Measurements from ENCODE around the gene CALR3.
"Not testable (repeated sequence)": the region's sequence is repeated elsewhere in the genome, so short reads cannot be mapped to it uniquely, and the experiment has no call there.

CALR3 gene

GRCh38 chr19:16522559-16523377 lies 26.8 kb upstream of the CALR3 start:
- no peak for DNase-seq

GRCh38 chr19:16521715-16522289 lies 25.8 kb upstream of the CALR3 start:
- no peak for DNase-seq

DNA sequence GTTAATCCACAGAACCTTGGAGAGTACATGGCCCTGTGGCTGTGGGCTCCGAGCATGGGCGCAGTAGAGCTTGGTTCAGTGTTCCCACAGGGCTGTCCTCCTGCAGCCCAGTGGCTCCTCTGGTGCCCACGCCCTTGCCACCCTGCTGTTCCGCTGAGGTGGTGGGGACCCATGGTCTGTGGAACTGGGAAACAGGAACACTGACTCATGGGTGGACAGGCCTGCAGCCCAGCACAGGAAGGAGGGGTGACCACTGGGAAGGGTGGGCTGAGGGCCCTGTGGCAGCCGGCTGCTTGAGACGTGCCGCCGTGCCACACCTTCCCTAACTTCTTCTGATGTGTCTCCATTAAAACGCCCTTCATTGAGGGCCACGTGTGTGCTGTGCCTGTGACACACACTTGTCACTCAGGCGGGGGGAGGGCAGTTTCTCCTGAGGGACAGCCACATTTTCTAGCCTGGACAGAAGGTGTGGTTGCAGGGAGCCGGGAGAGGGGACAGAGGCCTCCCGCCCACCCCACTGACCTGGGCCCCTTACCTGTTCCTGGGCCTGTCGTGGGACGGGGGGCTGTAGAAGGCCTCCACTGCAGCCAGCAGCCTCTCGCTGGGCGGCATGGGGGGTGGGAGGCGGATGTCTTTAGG lies 25.1 kb upstream of the CALR3 start:
- DNase-seq = no peak

- no peak for DNase-seq
These were observed 24.4 kb upstream of the CALR3 start for GRCh38 chr19:16520074-16520973.

DNA sequence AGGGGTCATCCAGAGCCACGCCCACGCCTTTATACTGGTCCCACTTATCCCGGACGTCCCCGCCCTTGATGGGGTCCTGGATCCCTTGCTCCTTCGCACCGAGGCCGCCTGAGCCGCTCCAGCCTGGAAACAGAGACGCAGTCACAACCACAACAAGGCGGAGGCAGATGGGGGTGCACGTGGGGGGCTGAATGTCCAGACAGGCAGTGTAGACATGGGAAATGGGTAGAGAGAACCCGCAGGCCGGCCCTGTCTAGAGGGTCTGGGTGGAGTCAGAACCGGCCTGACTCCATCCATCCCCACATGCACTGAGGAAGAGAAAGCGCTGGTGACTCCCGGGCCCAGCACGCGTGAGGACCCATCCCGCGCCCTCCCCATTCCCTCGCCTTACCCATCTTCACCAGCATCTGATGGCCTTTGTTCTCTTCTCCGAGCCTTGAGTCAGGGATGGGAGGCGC lies 23.3 kb upstream of the CALR3 start:
- DNase-seq = no peak

DNA sequence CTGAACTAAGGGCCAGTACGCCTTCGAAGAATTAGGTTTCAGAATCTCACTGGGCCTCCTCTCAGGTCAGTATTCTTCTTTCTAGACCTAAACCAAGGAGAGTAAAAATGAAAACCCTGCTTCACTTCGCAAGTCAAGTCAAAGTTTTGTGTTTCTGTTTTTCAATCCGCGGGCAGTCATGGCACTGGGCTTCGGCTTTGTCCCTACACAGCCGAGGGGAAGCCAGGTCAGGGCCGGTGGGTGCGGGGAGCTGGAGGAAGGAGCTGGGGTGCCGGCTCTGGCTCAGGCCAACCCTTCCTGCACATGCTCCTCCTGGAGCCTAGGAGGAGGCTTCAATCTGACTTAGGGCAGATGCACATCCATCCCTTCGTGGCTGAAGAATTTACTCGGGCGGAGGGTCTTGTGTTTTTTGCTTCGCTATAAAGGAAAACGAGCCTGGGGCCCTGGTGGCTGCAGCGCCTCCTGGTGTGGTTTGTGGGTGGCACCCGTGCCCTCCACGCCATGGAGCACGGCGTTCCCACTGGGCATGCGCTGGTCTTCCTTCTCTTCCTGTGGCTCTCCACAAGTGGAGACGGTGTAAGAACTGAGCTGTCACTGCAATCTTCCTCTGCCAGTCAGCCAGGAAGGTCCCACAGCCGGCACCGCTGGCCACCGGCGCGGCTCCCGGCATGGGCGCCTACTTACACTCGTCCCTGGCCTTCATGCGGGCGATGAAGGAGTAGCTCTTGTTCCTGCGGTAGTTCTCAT lies 22.7 kb upstream of the CALR3 start:
- no peak for DNase-seq

- no peak for DNase-seq
These were observed 22.1 kb upstream of the CALR3 start for GRCh38 chr19:16518061-16518460.

DNA sequence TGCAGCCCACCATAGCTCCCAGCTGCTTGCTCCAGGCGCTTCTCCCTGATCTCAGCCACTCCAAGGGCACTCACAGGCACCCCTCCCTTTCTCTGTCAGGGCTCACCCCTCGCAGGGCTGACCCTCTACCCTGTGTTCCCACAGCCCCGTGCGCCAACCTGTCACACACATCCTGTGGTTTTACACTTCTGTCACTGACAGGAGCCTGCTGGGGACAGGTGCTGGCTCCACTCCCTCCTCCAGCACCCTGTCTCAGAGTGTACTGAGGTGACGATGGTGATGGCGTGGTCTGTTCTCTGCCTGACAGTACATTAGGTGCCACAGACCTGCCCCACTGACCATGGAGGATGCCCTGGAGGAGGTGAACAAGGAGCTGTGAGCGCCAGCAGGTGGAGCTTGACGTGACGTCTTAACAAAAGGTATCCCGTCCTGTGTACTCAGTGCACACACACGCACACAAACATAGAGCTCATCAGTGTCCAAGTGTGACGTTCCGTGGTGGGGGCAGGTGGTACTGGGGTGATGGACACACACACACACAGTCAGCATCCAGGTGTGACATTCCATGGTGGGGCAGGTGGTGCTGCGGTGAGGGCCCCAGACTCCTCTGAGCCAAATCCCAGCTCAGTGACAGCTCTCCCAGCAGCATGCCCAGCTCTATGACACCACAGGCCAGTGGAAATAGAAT lies 21.1 kb upstream of the CALR3 start:
- no peak for DNase-seq

GRCh38 chr19:16516381-16516780 lies 20.4 kb upstream of the CALR3 start:
- DNase-seq = no peak

DNA sequence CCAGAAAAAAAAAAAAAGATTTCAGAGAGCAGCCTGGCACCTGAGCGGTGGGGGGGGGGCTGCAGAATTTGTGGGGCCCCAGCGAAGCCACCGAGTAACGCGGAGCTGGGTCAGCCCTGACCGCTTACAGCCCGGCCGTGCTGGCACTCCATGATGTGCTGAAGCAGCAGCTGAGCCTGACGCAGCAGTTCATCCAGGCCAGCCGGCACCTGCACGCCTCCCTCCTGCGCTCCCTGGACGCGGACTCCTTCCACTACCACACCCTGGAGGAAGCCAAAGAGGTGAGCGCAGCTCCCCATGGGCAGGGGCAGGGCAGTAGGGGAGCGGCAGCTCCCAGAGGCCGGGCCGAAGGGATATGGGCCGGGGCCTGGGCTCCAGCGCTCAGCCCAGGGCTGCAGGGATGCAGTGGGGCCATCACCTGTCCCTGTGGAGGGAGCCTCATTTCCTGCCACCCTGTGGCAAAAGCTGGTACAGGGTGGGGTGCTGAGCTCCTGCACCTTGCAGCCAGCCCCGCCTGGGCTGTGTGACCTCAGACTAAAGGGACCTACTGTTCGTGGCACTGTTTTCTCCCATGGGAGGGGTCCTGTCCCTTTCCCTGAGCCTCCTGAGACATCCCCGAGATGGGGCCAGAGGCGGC lies 18.5 kb upstream of the CALR3 start:
- DNase-seq = no peak

DNA sequence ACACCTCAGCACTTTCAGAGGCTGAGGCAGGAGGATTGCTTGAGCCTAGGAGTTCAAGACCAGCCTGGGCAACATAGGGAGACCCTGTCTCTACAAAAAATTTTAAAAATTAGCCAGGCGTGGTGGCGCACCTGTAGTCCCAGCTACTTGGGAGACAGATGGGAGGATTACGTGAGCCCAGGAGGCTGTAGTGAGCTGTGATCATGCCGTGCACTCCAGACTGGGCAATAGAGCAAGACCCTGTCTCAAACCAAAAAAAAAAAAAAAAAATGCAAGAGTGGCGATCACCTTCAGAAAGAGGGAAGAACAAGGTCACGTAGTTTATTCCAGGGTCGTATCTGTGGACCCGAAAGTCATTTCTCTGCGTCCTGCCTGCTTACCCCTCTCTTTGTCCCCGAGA lies 16.6 kb upstream of the CALR3 start:
- DNase-seq = not testable (repeated sequence)

- no peak for DNase-seq
These were observed 13.4 kb upstream of the CALR3 start for GRCh38 chr19:16509141-16510061.

GRCh38 chr19:16508546-16508945 lies 12.6 kb upstream of the CALR3 start:
- DNase-seq = no peak

DNA sequence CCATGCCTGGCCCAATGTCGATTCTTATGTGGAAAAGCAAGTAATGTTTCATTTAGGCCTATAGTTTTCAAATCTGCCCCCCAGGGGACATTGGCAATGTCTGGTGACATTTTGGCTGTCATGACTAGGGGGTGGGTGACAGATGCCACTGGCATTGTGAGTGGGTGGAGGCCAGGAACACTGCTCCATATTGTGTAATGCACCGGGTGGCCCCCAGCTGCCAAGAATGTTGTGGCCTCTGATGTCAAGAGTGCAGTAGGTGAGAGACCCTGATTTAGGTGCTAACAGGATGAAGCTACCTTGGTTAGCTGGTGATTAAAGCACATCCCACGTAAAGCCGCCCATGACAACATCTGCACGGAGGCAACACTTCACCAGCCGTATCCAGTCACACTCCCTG lies 11.0 kb upstream of the CALR3 start:
- no peak for DNase-seq

DNA sequence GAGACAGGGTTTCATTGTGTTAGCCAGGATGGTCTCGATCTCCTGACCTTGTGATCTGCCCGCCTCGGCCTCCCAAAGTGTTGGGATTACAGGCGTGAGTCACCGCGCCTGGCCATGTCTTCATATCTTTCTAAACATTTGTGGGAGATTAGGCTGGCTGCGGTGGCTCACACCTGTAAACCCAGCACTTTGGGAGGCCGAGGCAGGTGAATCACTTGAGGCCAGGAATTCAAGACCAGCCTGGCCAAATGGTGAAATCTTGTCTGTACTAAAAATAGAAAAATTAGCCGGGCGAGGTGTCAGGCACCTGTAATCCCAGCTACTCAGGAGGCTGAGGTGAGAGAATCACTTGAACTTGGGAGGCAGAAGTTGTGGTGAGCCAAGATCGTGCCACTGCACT lies 10.2 kb upstream of the CALR3 start:
- not testable (repeated sequence) for DNase-seq

- DNase-seq = no peak
These were observed 8.3 kb upstream of the CALR3 start for GRCh38 chr19:16504271-16504670.

GRCh38 chr19:16497837-16498236 lies 1.9 kb upstream of the CALR3 start:
- no peak for DNase-seq

DNA sequence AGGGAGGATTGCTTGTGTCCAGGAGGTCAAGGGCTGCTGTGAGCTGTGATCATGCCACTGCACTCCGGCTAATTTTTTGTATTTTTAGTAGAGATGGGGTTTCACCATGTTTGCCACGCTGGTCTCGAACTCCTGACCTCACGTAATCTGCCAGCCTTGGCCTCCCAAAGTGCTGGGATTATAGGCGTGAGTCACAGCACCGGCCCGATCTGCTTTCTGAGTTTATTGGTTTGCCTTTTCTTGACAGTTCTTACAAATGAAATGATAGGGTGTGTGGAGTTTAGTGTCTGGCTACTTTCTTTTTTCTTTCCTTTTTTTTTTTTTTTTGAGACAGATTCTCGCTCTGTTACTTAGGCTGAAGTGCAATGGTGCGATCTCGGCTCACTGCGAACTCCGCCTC lies 1.1 kb upstream of the CALR3 start:
- DNase-seq = no peak

- DNase-seq = no peak
These were observed 631 bp upstream of the CALR3 start for GRCh38 chr19:16496613-16496983.

GRCh38 chr19:16486476-16486875 lies 9.5 kb downstream of the CALR3 start:
- DNase-seq = not testable (repeated sequence)

Measured in amniotic stem cell (primary cell).